ENCODE measurements around the gene MZB1. TPM values are rescaled to one million over a fixed set of nuclear protein-coding genes. Genes with fewer than 3 reads are reported as not detected.

The MZB1 gene
- total RNA-seq, 2 donors from 2014 or later: 12.2 TPM; not detected in 1

DNA sequence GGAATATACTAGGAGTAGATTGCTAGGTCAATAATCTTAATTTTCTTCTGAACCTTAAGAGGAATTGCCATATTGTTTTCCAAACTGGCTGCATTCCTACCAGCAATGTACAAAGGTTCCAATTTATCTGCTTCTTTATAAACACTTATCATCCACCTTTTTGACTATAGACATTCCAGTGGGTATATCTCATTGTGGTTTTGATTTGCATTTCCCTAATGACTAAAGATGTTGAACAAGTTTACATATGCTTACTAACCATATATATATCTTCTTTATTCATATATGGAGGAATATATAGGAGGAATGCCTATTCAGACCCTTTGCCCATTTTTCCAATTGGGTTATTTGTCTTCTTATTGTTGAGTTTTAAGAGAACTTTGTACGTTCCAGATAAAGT is 42.0 kb upstream of the MZB1 start:
- Histone ChIP-seq H3K27ac (no peak overlapping the region), H3K4me3 (no peak overlapping the region), H3K36me3 (replicated peaks in 1 of 2; ENCODE audit: insufficient read depth in 1 of 2, low read depth in 2 of 2) (no peaks in the 10 kb centered on the region), H3K9me3 (no peaks in the 10 kb centered on the region), H3K4me1 (no peaks in the 10 kb centered on the region), H3K27me3 (no peaks in the 10 kb centered on the region)
- no peak for DNase-seq
- no peak for ATAC-seq
- WGBS, 2 donors: 61 to 70% methylated on average over 1 of the region's 1 CpG
- intact Hi-C loops (cut with DNase I): no loop called here
- no peak for TF ChIP-seq POLR2A (IDR thresholded peaks at IDR 0.05)
- TF ChIP-seq, protein P1, sequence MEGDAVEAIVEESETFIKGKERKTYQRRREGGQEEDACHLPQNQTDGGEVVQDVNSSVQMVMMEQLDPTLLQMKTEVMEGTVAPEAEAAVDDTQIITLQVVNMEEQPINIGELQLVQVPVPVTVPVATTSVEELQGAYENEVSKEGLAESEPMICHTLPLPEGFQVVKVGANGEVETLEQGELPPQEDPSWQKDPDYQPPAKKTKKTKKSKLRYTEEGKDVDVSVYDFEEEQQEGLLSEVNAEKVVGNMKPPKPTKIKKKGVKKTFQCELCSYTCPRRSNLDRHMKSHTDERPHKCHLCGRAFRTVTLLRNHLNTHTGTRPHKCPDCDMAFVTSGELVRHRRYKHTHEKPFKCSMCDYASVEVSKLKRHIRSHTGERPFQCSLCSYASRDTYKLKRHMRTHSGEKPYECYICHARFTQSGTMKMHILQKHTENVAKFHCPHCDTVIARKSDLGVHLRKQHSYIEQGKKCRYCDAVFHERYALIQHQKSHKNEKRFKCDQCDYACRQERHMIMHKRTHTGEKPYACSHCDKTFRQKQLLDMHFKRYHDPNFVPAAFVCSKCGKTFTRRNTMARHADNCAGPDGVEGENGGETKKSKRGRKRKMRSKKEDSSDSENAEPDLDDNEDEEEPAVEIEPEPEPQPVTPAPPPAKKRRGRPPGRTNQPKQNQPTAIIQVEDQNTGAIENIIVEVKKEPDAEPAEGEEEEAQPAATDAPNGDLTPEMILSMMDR (IDR thresholded peaks at IDR 0.05): no peak

DNA sequence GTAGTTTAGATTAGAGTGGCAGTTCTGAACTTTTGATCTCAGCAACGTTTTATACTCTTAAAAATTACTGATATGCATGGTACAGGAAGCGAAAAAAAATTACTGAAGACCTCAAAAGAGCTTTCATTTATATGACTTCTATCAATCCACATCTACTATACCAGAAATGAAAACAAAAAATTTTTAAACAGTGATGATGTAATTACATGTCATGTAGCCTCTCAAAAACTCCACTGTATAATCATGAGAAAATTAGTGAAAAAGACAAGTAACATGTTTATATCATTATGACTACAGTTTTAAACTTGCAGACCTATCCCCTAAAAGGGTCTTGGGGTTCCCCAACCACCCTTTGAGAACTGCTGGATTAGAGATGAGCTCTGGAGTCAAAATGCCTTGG is 40.3 kb upstream of the MZB1 start:
- Histone ChIP-seq H3K9me3 (no peaks in the 10 kb centered on the region), H3K27me3 (no peaks in the 10 kb centered on the region), H3K36me3 (replicated peaks in 1 of 2; ENCODE audit: insufficient read depth in 1 of 2, low read depth in 2 of 2) (no peaks in the 10 kb centered on the region), H3K27ac (no peak overlapping the region), H3K4me3 (no peak overlapping the region), H3K4me1 (no peaks in the 10 kb centered on the region)
- WGBS, 2 donors: 73 to 82% methylated on average over 2 of the region's 2 CpGs
- intact Hi-C loops (cut with DNase I): no loop called here
- DNase-seq (no peak), ATAC-seq (no peak)
- TF ChIP-seq POLR2A (IDR thresholded peaks at IDR 0.05): no peak
- TF ChIP-seq, protein P1 (IDR thresholded peaks at IDR 0.05): no peak

DNA sequence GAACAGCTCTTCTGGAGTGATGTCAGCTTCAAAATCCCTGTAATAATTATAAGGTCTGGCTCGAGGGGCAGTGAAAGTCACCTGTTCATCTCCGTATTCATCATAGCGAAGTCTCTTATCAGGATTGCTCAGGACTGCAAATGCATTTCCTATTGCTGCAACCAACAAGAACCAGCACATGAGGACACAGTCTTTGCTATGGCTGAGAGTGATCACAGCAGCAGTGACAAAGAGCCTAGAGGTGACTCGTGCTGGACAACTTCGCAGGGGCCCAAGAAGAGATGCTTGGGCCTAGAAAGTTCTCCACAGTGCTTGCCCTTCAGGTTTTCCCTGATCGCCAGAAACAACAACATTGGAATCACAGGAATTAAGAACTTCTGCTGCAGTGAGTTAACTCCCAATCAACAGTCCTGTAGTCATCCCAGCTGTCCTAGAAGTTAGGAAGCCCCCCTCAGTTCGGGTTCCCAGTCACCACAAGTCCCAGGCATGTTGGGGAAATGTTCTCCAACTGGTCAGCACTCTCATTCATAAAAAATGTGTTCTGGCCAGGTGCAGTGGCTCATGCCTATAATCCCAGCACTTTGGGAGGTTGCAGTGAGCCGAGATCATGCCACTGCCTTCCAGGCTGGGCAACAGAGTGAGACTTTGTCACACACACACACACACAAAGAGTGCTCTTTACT is 36.6 kb upstream of the MZB1 start:
- TF ChIP-seq, protein P1 (IDR thresholded peaks at IDR 0.05): no peak
- no peak for TF ChIP-seq POLR2A (IDR thresholded peaks at IDR 0.05)
- Histone ChIP-seq H3K27ac (no peak overlapping the region), H3K9me3 (no peaks in the 10 kb centered on the region), H3K4me1 (no peaks in the 10 kb centered on the region), H3K27me3 (no peaks in the 10 kb centered on the region), H3K36me3 (replicated peaks in 1 of 2; ENCODE audit: insufficient read depth in 1 of 2, low read depth in 2 of 2) (no peaks in the 10 kb centered on the region), H3K4me3 (no peak overlapping the region)
- intact Hi-C loops (cut with DNase I): loop anchor here (10.0 kb wide), 2 partner anchors 88 to 338 kb away; no protein-coding TSS in a partner anchor
- WGBS, 2 donors: 74 to 84% methylated on average over 3 to 8 of the region's 8 CpGs
- no peak for DNase-seq
- no peak for ATAC-seq

DNA sequence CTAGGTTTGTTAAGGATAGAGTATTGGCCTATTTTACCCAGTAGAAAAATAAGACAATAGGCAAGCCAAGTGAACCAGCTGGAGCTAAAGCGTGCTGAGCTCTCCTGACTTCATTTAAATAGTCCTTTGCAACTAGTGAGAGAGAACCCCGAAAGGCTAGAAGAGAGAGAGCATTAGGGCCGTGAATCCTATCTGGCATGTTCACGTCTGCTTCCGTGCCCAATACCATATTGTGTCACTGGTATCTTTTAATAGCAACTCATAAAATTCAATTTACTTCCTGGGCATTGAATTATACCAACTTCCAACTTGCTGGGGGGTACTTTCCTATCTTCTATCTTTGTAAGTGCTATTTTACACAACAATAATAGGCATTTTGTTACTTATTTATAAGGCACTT is 35.8 kb upstream of the MZB1 start:
- intact Hi-C loops (cut with DNase I): loop anchor here (10.0 kb wide), 2 partner anchors 89 to 339 kb away; no protein-coding TSS in a partner anchor
- Histone ChIP-seq H3K4me1 (no peaks in the 10 kb centered on the region), H3K9me3 (no peaks in the 10 kb centered on the region), H3K27me3 (no peaks in the 10 kb centered on the region), H3K36me3 (replicated peaks in 1 of 2; ENCODE audit: insufficient read depth in 1 of 2, low read depth in 2 of 2) (no peaks in the 10 kb centered on the region), H3K4me3 (no peak overlapping the region), H3K27ac (no peak overlapping the region)
- ATAC-seq (no peak), DNase-seq (no peak)
- no peak for TF ChIP-seq POLR2A (IDR thresholded peaks at IDR 0.05)
- TF ChIP-seq, protein P1 (IDR thresholded peaks at IDR 0.05): no peak
- WGBS, 2 donors: 81 to 87% methylated on average over 5 of the region's 5 CpGs
